Mucosa of descending colon (tissue), 3 donors: ENCODE measurements around the gene PHF1. TPM values are rescaled to one million over a fixed set of nuclear protein-coding genes. Genes with fewer than 3 reads are reported as not detected.
"Not testable (repeated sequence)": the region's sequence is repeated elsewhere in the genome, so short reads cannot be mapped to it uniquely, and the experiment has no call there.

ENCODE experiments used
- ATAC-seq: fragments of 200-7000 bp; cut with Tn5 transposase; one replicate; pipeline ENCODE4 v1.9.1; 2020; ENCODE audit warnings: mild to moderate bottlenecking, moderate library complexity
- DNase-seq, 3 donors: peaks; one replicate each; pipeline ENCODE4 v3.0.0-alpha.2; 2020
- H3K36me3 ChIP-seq: fragments of 200-600 bp; one replicate; pipeline ENCODE4 v1.8.0; 2021; ENCODE audit warnings: low read depth, mild to moderate bottlenecking
- H3K4me1 ChIP-seq: fragments of 200-600 bp; one replicate; pipeline ENCODE4 v1.8.0; 2021; ENCODE audit warnings: low read depth, mild to moderate bottlenecking
- H3K4me3 ChIP-seq: fragments of 200-600 bp; one replicate; pipeline ENCODE4 v1.8.0; 2021; ENCODE audit warnings: mild to moderate bottlenecking
- H3K9me3 ChIP-seq: fragments of 200-600 bp; one replicate; pipeline ENCODE4 v1.8.0; 2021; ENCODE audit warnings: mild to moderate bottlenecking
- intact Hi-C, 2 donors: fragments of 100-400 bp; cut with DNase I in 1 of 2; cut with micrococcal nuclease in 1 of 2; formaldehyde crosslinking; loops; one replicate each; pipeline versions ENCODE4 v1.11.0 to v1.11.1; 2022; cut with DNase I, micrococcal nuclease
- total RNA-seq, 3 donors: library from RNA; stranded (reverse); fragmentation: NEBNext Ultra II Directional in 2 of 3; extraction: Animal tissue kit (Norgen Biotek cat#: 25700) in 2 of 3; gene quantifications; one replicate each; pipeline versions ENCODE4 v1.2.1 to v1.2.4, GENCODE V29; 2021 to 2023
- TF ChIP-seq, protein P1 (sequence below): fragments of 200-600 bp; IDR thresholded peaks from one replicate; pipeline ENCODE4 v1.8.0; 2022; ENCODE audit warnings: antibody characterized with exemption, mild to moderate bottlenecking
- donor health status: DM: no; HTN: no; CAD: no; lungs with moderate emphysema.
- donor health status: DM: no; HTN: no; CAD: no.
- donor health status: DM: no; HTN: yes; CAD: no.

PHF1 gene
- total RNA-seq, 3 donors from 2014 or later: 29.9 to 96.5 (median 38.1) TPM

GRCh38 chr6:33372526-33373123 is 38.2 kb upstream of the PHF1 start:
- DNase-seq (no peak), ATAC-seq (no peak)
- Histone ChIP-seq H3K9me3 (no peaks in the 10 kb centered on the region), H3K36me3 (no peaks in the 10 kb centered on the region), H3K4me1 (peaks cover 9% of the 10 kb centered on the region), H3K4me3 (no peak overlapping the region)
- intact Hi-C loops: no loop called here
- TF ChIP-seq, protein P1, sequence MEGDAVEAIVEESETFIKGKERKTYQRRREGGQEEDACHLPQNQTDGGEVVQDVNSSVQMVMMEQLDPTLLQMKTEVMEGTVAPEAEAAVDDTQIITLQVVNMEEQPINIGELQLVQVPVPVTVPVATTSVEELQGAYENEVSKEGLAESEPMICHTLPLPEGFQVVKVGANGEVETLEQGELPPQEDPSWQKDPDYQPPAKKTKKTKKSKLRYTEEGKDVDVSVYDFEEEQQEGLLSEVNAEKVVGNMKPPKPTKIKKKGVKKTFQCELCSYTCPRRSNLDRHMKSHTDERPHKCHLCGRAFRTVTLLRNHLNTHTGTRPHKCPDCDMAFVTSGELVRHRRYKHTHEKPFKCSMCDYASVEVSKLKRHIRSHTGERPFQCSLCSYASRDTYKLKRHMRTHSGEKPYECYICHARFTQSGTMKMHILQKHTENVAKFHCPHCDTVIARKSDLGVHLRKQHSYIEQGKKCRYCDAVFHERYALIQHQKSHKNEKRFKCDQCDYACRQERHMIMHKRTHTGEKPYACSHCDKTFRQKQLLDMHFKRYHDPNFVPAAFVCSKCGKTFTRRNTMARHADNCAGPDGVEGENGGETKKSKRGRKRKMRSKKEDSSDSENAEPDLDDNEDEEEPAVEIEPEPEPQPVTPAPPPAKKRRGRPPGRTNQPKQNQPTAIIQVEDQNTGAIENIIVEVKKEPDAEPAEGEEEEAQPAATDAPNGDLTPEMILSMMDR: no peak

DNA sequence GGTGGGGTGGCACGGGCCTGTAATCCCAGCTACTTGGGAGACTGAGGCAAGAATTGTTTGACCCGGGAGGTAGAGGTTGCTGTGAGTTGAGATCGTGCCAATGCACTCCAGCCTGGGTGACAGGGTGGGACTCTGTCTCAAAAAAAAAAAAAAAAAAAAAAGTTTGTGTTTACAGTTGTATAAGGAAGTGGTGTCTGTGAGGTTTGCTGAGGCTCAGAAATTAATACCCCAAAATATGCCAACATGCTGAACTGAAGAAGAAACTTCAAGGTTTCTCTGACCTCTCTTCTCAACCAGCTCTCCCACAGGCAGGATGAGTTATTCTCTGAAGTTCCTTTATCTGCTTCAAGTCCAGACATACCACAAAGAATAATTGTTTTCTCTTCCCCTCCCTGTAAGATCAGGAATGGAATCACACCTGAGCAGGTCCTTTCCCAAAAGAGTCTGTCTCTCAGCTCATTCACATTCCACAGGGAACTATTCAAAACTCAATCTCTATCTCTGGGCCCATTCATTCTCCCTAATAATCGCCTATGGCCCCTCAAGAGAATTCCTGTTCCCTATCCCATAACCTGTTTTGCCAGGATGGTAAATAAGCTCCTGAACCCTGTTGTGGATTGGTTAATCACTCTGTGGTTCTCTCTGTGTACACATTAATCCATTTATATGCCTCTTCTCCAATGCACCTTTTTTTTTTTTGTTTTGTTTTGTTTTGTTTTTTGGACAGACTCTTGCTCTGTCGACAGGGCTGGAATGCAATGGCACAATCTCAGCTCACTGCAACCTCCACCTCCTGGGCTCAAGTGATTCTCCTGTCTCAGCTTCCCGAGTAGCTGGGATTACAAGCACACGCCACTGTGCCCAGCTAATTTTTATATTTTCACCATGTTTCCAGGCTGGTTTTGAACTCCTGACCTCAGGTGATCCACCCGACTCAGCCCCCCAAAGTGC is 36.6 kb upstream of the PHF1 start:
- Histone ChIP-seq H3K4me1 (peaks cover 9% of the 10 kb centered on the region), H3K9me3 (no peaks in the 10 kb centered on the region), H3K4me3 (no peak overlapping the region), H3K36me3 (no peaks in the 10 kb centered on the region)
- no peak for ATAC-seq
- intact Hi-C loops: no loop called here
- TF ChIP-seq, protein P1: no peak
- DNase-seq: no peak

DNA sequence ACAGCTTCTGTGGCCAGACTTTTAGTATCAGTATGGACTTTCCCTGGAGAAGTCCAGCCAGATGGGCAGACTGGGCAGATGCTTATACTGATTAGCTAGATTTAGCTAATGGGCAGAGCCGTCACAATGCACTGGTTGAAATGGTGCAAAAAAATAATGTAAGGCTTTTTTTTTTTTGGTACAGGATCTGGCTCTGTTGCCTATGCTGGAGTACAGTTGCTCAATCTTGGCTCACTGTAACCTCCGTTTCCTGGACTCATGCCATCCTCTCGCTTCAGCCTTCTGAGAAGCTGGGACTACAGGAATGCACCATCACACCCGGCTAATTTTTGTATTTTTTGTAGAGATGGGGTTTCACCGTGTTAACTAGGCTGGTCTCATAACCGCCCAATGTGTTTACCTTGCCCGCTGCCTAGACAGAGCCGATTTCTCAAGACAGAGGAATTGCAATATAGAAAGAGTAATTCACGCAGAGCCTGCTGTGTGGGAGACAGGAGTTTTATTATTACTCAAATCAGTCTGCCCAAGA is 35.6 kb upstream of the PHF1 start:
- H3K4me1 ChIP-seq: peaks cover 9% of the 10 kb centered on the region
- no peaks in the 10 kb centered on the region for H3K36me3 ChIP-seq
- peak in 1 of 3 donors; percentile 64 for DNase-seq
- TF ChIP-seq, protein P1: no peak
- intact Hi-C loops: no loop called here
- no peak overlapping the region for H3K4me3 ChIP-seq
- peak; percentile 66 for ATAC-seq
- no peaks in the 10 kb centered on the region for H3K9me3 ChIP-seq

DNA sequence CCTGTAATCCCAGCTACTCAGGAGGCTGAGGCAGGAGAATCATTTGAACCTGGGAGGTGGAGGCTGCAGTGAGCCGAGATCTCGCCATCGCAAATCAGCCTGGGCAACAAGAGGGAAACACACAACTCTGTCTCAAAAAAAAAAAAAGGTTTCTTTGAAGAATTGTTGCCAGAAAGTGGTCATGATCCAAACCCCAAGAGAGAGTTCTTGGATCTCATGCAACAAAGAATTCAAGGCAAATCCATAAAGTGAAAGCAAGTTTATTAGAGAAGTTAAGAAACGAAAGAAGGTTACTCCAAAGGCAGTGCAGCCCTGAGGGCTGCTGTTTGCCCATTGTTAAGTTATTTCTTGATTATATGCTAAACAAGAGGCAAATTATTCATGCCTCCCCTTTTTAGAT is 33.6 kb upstream of the PHF1 start:
- TF ChIP-seq, protein P1: no peak
- no peak for DNase-seq
- Histone ChIP-seq H3K36me3 (no peaks in the 10 kb centered on the region), H3K4me3 (no peak overlapping the region), H3K9me3 (no peaks in the 10 kb centered on the region), H3K4me1 (peaks cover 9% of the 10 kb centered on the region)
- ATAC-seq: no peak
- intact Hi-C loops: no loop called here

- H3K4me3 ChIP-seq, intact Hi-C loops, H3K4me1 ChIP-seq, H3K36me3 ChIP-seq, DNase-seq, H3K9me3 ChIP-seq, ATAC-seq: not testable (repeated sequence)
Observed at GRCh38 chr6:33379184-33379583, 31.6 kb upstream of the PHF1 start.
